Activated naive CD4-positive, alpha-beta T cell (primary cell): Measurements from ENCODE around the gene ARHGEF17.

Experiments used
- DNase-seq, 4 experiments: peaks; one replicate each; lab custom pipeline; 2025; lab: John Stamatoyannopoulos, UW

ARHGEF17 gene

GRCh38 chr11:73314117-73314961 lies 6.3 kb downstream of the ARHGEF17 start:
- DNase-seq, result no peak

- no peak for DNase-seq
Observed at GRCh38 chr11:73315293-73316020, 7.4 kb downstream of the ARHGEF17 start.

- DNase-seq, result no peak
Observed at GRCh38 chr11:73316422-73316821, 8.3 kb downstream of the ARHGEF17 start.

GRCh38 chr11:73317373-73317772 lies 9.3 kb downstream of the ARHGEF17 start:
- DNase-seq, result no peak

GRCh38 chr11:73317803-73318202 lies 9.7 kb downstream of the ARHGEF17 start:
- DNase-seq, result no peak

- no peak for DNase-seq
Observed at GRCh38 chr11:73318501-73319011, 10.5 kb downstream of the ARHGEF17 start.

GRCh38 chr11:73320763-73321603 lies 12.9 kb downstream of the ARHGEF17 start:
- DNase-seq, result no peak

- no peak for DNase-seq
Observed at GRCh38 chr11:73321604-73322381, 13.7 kb downstream of the ARHGEF17 start.

- no peak for DNase-seq
Observed at GRCh38 chr11:73322382-73323306, 14.6 kb downstream of the ARHGEF17 start.

- no peak for DNase-seq
Observed at GRCh38 chr11:73323464-73323863, 15.4 kb downstream of the ARHGEF17 start.

- no peak for DNase-seq
Observed at GRCh38 chr11:73324116-73324515, 16.0 kb downstream of the ARHGEF17 start.

- DNase-seq, result no peak
Observed at GRCh38 chr11:73324665-73325035, 16.6 kb downstream of the ARHGEF17 start.

GRCh38 chr11:73325036-73325981 lies 17.2 kb downstream of the ARHGEF17 start:
- no peak for DNase-seq

- DNase-seq, result no peak
Observed at GRCh38 chr11:73326929-73327811, 19.1 kb downstream of the ARHGEF17 start.

GRCh38 chr11:73327812-73328364 lies 19.8 kb downstream of the ARHGEF17 start:
- DNase-seq, result no peak

- no peak for DNase-seq
Observed at GRCh38 chr11:73330569-73331093, 22.6 kb downstream of the ARHGEF17 start.

- no peak for DNase-seq
Observed at GRCh38 chr11:73331138-73331916, 23.3 kb downstream of the ARHGEF17 start.
